Left kidney (tissue), 8 donors: ENCODE data around the gene CASD1. TPM values are rescaled to one million over a fixed set of nuclear protein-coding genes. Genes with fewer than 3 reads are reported as not detected.

ENCODE experiments used
- DNase-seq: peaks from one replicate; pipeline ENCODE4 v3.0.0-alpha.2; 2013
- long read RNA-seq, 8 donors: transcript quantifications; one replicate each; lab custom pipeline, GENCODE V29; 2026
- polyA plus RNA-seq: library from polyadenylated mRNA; unstranded; fragments of 120-200 nt; gene quantifications from one replicate; pipeline ENCODE4 v1.2.1, GENCODE V29; 2013; ENCODE audit not compliant: insufficient read length

Gene CASD1
- 63.4 TPM for polyA plus RNA-seq
- long read RNA-seq, donor 1, partial matches to known transcripts: 0 of 1 reads
- long read RNA-seq, donor 1, other reads (novel, unspliced or antisense): 0 of 1 reads
- long read RNA-seq, donor 2, partial matches to known transcripts: 0 of 5 reads
- long read RNA-seq, donor 2, other reads (novel, unspliced or antisense): 0 of 5 reads
- long read RNA-seq, donor 3, partial matches to known transcripts: 0 of 5 reads
- long read RNA-seq, donor 3, other reads (novel, unspliced or antisense): 0 of 5 reads
- long read RNA-seq, donor 4, partial matches to known transcripts: 0 of 1 reads
- long read RNA-seq, donor 4, other reads (novel, unspliced or antisense): 0 of 1 reads
- long read RNA-seq, donor 5, partial matches to known transcripts: 8 of 10 reads
- long read RNA-seq, donor 5, other reads (novel, unspliced or antisense): 0 of 10 reads
- long read RNA-seq, donor 6, partial matches to known transcripts: 0 of 1 reads
- long read RNA-seq, donor 6, other reads (novel, unspliced or antisense): 0 of 1 reads
- long read RNA-seq, donor 7, partial matches to known transcripts: 11 of 13 reads
- long read RNA-seq, donor 7, other reads (novel, unspliced or antisense): 0 of 13 reads
- long read RNA-seq, donor 8, partial matches to known transcripts: 0 of 1 reads
- long read RNA-seq, donor 8, other reads (novel, unspliced or antisense): 0 of 1 reads

- no peak for DNase-seq
These were observed at the start of gene CASD1 for GRCh38 chr7:94509264-94509886. Gene CASD1 (plus strand): TSS chr7:94509809. CDS start chr7:94510085, 276 bp downstream.

- DNase-seq: no peak
These were observed 43.1 kb upstream of the CASD1 start for GRCh38 chr7:94466516-94466915.

DNA sequence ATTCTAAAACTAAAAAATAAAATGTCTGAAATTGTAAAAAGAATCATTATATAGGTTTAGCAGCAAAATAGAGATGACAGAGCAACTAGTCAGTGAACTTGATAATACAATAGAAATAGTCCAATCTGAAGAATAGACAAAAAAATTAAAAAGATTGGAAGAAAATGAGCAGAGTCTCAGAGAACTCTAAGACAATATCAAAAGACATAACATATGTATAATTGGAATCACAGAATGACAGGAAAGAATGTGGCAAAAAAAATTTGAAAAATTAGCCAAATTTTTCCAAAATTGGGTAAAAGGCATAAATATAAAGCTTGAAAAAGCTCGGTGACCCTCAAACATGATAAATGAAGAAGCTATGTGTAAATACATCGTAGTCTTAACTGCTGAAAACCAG, 38.0 kb upstream of the CASD1 start:
- no peak for DNase-seq

DNA sequence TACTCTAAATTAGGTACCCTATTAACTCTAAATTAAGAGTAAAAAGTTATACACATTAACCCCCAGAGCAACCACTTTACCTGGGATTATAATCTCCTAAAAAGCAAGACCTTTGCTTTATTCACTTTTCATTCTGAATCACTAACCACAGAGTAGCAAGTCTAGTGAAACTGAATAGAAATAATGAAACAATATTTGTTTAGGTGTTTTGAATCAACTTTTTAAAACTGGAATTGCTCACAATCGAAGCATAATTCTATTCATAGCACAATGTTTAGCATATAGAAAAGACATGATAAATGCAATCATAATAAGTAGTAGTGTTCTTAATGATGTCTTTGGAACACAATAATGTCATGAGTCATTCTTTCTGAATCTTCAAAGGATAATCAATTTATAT, 37.0 kb upstream of the CASD1 start:
- DNase-seq: no peak

DNA sequence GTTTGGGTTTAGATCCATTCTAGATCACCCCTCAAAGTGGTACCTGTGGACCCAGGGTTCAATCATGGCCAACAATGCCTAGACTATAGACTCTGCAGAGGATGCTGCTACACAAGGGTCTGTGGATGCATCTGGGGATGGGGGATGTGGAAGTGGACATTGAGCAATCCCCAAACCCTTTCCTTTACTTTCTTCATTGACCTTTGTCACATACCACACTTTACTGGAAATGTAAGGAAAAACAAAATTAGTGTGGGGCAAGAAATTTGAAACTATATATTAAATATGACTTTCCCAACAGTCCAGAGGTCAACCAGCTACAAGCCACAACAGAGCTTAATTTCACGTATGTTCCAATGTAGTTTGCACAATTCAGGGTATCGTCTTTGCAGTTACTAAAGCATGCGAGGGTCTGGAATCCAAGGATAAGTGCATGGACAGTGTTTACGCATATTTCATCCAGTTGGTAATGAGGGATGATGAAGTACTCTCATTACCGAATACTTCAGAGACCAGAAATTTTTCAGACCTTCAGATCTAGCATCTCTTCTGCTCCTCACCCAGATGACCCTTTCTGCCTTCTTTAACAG, 33.3 kb upstream of the CASD1 start:
- DNase-seq: no peak

GRCh38 chr7:94477878-94478277, 31.7 kb upstream of the CASD1 start:
- DNase-seq: no peak

- no peak for DNase-seq
These were observed 30.9 kb upstream of the CASD1 start for GRCh38 chr7:94478648-94479214.

- DNase-seq: no peak
These were observed 28.3 kb upstream of the CASD1 start for GRCh38 chr7:94481279-94481678.

GRCh38 chr7:94482796-94483195, 26.8 kb upstream of the CASD1 start:
- no peak for DNase-seq

DNA sequence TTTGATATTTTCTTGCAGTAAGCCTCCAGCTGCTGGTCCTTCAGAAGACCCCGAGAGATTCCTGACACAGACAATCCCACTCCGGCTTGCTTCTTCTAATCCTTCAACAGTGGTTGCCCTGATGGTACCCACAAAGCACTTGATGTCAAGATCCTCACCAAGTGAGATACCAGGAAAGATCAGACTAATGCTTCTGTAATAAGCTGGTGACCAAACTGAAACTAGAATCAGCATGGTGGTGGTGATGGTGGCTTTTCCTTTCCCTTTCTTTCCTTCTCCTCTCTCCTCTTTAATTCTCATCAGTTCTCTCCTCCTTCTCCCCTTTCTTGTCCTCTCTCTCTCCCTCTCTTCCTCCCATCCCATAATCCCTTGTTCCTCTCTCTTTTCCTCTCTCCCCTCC, 25.8 kb upstream of the CASD1 start:
- DNase-seq: no peak

DNA sequence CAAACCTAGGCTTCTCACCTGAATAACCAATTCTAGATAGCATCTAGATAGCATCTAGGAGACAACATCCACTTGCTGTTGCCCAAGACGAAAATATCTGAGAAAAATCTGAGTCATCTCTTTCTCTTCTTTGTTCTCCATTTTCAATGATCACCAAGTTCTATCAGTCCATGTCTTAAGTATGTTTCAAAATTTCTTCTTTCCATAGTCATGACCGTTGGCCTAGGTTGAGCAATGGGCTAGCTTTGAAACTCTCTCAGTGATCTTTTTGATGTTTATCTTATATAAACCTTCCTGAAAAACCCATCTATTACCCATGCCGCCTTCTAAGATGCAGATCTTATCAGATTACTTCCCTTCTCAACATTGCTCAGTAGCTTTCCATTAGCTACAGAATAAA, 23.4 kb upstream of the CASD1 start:
- no peak for DNase-seq

GRCh38 chr7:94491410-94491809, 18.2 kb upstream of the CASD1 start:
- DNase-seq: no peak

- DNase-seq: no peak
These were observed 17.0 kb upstream of the CASD1 start for GRCh38 chr7:94492601-94493000.

GRCh38 chr7:94497874-94498670, 11.5 kb upstream of the CASD1 start:
- no peak for DNase-seq

DNA sequence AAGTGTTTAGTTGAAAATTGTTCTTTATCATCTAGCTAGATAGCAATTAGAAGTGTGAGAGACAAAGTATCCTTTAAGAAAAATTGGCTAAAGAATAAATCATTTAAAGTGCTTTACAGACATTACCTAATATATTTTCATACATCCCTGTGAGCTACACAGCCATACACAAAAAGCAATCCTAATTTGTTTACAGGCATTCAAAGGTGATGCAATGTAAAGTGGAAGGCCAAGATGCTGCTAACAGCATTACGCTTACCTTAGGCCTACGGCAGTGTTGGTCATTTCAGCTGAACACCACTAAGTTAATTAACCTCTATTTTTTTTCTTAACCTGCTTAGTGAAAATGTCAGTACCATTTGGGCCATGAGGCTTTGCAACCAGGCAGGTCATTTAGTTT, 10.7 kb upstream of the CASD1 start:
- no peak for DNase-seq

DNA sequence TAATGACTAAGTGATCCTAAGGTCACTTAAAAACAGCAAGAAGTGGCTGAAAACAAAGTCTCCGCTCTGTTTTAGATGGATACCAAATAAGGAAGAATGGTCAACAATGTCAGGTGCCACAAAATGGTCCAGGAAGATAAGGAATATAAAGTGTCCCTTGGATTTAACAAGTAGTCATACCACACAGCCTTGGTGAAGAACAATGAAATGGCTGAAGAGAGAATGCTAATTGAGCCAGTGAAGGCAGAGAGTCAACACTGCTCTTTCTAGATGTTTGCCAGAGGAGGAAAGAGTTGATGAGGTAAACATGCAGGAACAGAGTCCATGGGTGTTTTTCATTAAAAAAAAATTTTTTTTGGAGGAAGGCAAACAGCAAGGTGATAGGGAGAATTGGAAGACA, 2.1 kb upstream of the CASD1 start:
- DNase-seq: no peak

- DNase-seq: no peak
These were observed 1.6 kb upstream of the CASD1 start for GRCh38 chr7:94507962-94508361.

- no peak for DNase-seq
These were observed 425 bp downstream of the CASD1 start for GRCh38 chr7:94509887-94510581.

DNA sequence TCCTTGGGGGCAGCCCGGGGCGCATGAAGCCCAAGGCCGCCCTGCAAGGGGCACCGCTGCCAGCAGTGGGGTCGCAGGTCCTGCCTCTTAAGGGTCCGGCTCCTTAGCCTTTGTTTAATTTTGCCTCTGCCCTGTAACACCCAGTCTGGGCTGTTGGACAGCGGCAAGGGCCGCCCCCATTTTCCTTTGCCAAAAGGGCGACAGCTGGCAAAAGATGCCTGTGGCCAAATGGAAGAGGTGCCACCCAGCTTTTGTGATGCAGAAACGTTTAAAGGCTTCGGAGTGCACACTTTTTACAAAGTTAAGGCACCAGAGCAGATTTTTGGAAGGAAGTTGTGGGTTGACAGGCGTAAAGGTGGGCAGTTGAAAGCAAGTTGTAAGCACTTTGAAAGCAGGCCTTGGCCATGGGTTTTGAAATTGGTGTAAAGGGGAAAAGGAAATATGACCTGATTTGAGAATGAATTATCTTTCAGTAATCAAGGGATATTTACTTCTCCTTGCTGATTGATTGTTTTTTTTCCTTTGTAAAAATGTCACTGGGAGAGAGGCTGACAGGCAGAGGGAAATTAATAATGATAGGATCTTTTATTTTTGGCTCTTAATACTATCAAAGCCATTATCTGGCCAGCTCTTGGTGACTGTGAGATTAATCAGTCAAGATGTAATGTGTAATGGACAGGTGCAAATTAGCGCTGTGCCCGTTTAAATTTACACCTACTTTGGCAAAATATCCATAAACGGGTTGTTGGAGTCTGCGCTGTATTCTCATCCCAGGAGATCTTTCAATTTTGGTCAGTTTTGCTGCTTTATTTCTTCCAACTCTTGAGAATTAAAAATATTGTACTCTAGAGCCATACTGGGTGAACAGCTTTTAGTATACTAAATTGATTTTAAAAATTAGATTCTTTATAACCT, 1.2 kb downstream of the CASD1 start:
- DNase-seq: no peak

DNA sequence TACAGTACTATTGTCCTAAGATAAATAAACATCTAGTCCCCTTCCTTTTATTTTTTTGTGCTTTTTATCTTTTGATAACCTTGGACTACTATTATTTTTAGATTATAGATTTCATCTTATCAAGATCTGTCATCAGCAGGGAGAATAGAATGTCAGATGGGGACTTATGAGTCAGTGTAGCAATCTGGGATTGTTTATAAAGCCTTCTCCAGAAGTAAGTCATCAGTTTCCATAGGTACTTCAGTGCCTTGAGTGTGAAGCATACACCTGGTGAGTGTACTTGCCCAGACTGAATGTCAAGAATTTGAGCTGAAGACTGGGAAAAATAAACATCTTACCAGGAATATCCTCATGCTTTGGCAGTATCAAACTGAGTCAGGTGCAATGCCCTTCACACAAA, 2.1 kb downstream of the CASD1 start:
- no peak for DNase-seq
